Embryonic facial prominence (tissue), 1 donor: ENCODE results near the gene FAM81B.

ENCODE experiments used
- DNase-seq: peaks from one replicate; pipeline ENCODE4 v3.0.0-alpha.2; 2016; ENCODE audit errors: extremely low spot score

Gene FAM81B

GRCh38 chr5:95471487-95471886 is 80.3 kb downstream of the FAM81B start:
- DNase-seq = no peak

GRCh38 chr5:95471942-95472341 is 80.8 kb downstream of the FAM81B start:
- DNase-seq = no peak

- DNase-seq = no peak
Observed at GRCh38 chr5:95484421-95484820, 93.3 kb downstream of the FAM81B start.

GRCh38 chr5:95486191-95486590 is 95.0 kb downstream of the FAM81B start:
- no peak for DNase-seq

- DNase-seq = no peak
Observed at GRCh38 chr5:95487880-95488279, 96.7 kb downstream of the FAM81B start.
